Duodenal mucosa (tissue), 2 donors: ENCODE measurements around the gene MCM5.

Source experiments
- H3K27ac ChIP-seq: one replicate; pipeline ENCODE4 v1.7.0; 2013; ENCODE audit warnings: low read depth, low read length
- H3K27me3 ChIP-seq, 2 donors: one replicate each; pipeline ENCODE4 v1.7.0; 2013; ENCODE audit warnings: low read length in 2 of 2, control low read depth in 1 of 2; ENCODE audit not compliant: insufficient read depth in 2 of 2, control insufficient read depth in 1 of 2
- H3K36me3 ChIP-seq, 2 donors: one replicate each; pipeline ENCODE4 v1.7.0; 2013; ENCODE audit warnings: low read length in 2 of 2, control low read depth in 1 of 2; ENCODE audit not compliant: insufficient read depth in 2 of 2, control insufficient read depth in 1 of 2
- H3K4me1 ChIP-seq, 2 donors: one replicate each; pipeline ENCODE4 v1.7.0; 2013; ENCODE audit warnings: low read length in 2 of 2, control low read depth in 1 of 2; ENCODE audit not compliant: insufficient read depth in 2 of 2, control insufficient read depth in 1 of 2
- H3K4me3 ChIP-seq, 2 donors: one replicate each; pipeline ENCODE4 v1.7.0; 2013; ENCODE audit warnings: low read length in 2 of 2, low read depth in 1 of 2
- H3K9ac ChIP-seq, 2 donors: one replicate each; pipeline ENCODE4 v1.7.0; 2013; ENCODE audit warnings: low read length in 2 of 2, low read depth in 1 of 2
- H3K9me3 ChIP-seq, 2 donors: one replicate each; pipeline ENCODE4 v1.7.0; 2013; ENCODE audit warnings: low read length in 2 of 2, control low read depth in 1 of 2; ENCODE audit not compliant: control insufficient read depth in 1 of 2

Gene MCM5

DNA sequence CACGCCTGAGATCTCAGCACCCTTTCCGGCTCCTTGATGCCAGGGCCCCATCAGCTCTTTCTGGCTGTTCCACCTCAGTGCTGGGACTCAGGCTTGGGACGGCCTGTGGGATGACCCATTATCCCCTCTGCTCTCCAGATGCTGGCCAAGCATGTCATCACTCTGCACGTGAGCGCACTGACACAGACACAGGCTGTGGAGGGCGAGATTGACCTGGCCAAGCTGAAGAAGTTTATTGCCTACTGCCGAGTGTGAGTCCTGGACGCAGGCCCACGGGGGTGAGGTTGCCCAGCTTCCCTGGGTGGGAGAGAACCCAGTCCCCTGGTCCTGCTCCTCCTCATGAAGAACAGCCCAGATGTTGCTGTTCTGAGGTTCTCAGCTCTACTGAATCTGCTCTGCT is 17.7 kb downstream of the MCM5 start:
- H3K9me3 ChIP-seq, result no peaks in the 10 kb centered on the region
- no peak overlapping the region for H3K9ac ChIP-seq
- H3K4me1 ChIP-seq, result no peaks in the 10 kb centered on the region
- H3K36me3 ChIP-seq, result peaks cover 45 to 89% of the 10 kb centered on the region in 2 donors
- H3K4me3 ChIP-seq, result no peak overlapping the region
- no peaks in the 10 kb centered on the region for H3K27me3 ChIP-seq
- H3K27ac ChIP-seq, result no peak overlapping the region

- Histone ChIP-seq H3K36me3 (peaks cover 47 to 90% of the 10 kb centered on the region in 2 donors), H3K4me1 (no peaks in the 10 kb centered on the region), H3K4me3 (no peak overlapping the region), H3K27ac (no peak overlapping the region), H3K27me3 (no peaks in the 10 kb centered on the region), H3K9ac (no peak overlapping the region), H3K9me3 (no peaks in the 10 kb centered on the region)
Measured at GRCh38 chr22:35418088-35418487, 18.1 kb downstream of the MCM5 start.

GRCh38 chr22:35418731-35419130 is 18.8 kb downstream of the MCM5 start:
- H3K27ac ChIP-seq, result no peak overlapping the region
- H3K9me3 ChIP-seq, result no peaks in the 10 kb centered on the region
- no peak overlapping the region for H3K9ac ChIP-seq
- H3K4me1 ChIP-seq, result no peaks in the 10 kb centered on the region
- H3K36me3 ChIP-seq, result peaks cover 48 to 90% of the 10 kb centered on the region in 2 donors
- no peak overlapping the region for H3K4me3 ChIP-seq
- H3K27me3 ChIP-seq, result no peaks in the 10 kb centered on the region

DNA sequence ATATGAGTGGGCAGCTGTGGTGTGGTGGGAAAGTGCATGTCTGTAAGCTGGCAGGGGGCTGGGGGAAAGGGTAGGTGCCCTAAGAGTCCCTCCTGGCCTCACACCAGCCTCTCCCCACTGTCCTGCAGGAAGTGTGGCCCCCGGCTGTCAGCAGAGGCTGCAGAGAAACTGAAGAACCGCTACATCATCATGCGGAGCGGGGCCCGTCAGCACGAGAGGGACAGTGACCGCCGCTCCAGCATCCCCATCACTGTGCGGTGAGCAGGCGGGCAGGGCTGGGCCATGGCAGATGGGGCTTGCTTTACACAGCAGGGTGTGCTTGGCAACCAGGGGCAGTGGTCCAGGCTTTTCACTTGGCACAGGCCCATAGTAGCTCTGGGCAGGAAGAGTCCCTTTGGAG is 19.8 kb downstream of the MCM5 start:
- H3K4me3 ChIP-seq, result no peak overlapping the region
- no peaks in the 10 kb centered on the region for H3K4me1 ChIP-seq
- no peak overlapping the region for H3K27ac ChIP-seq
- H3K9me3 ChIP-seq, result no peaks in the 10 kb centered on the region
- H3K27me3 ChIP-seq, result no peaks in the 10 kb centered on the region
- H3K9ac ChIP-seq, result no peak overlapping the region
- H3K36me3 ChIP-seq, result peaks cover 54 to 93% of the 10 kb centered on the region in 2 donors

GRCh38 chr22:35421121-35421520 is 21.2 kb downstream of the MCM5 start:
- Histone ChIP-seq H3K36me3 (peaks cover 47 to 88% of the 10 kb centered on the region in 2 donors), H3K9ac (no peak overlapping the region), H3K27ac (no peak overlapping the region), H3K27me3 (no peaks in the 10 kb centered on the region), H3K4me1 (no peaks in the 10 kb centered on the region), H3K4me3 (no peak overlapping the region), H3K9me3 (no peaks in the 10 kb centered on the region)

- Histone ChIP-seq H3K27ac (no peak overlapping the region), H3K9me3 (no peaks in the 10 kb centered on the region), H3K27me3 (no peaks in the 10 kb centered on the region), H3K4me1 (no peaks in the 10 kb centered on the region), H3K9ac (no peak overlapping the region), H3K36me3 (peaks cover 40 to 79% of the 10 kb centered on the region in 2 donors), H3K4me3 (no peak overlapping the region)
Measured at GRCh38 chr22:35422145-35422544, 22.2 kb downstream of the MCM5 start.

GRCh38 chr22:35422936-35423335 is 23.0 kb downstream of the MCM5 start:
- peaks cover 34 to 71% of the 10 kb centered on the region in 2 donors for H3K36me3 ChIP-seq
- no peak overlapping the region for H3K4me3 ChIP-seq

GRCh38 chr22:35424081-35424480 is 24.1 kb downstream of the MCM5 start:
- Histone ChIP-seq H3K9me3 (no peaks in the 10 kb centered on the region), H3K27ac (no peak overlapping the region), H3K4me1 (no peaks in the 10 kb centered on the region), H3K36me3 (peaks cover 29 to 66% of the 10 kb centered on the region in 2 donors), H3K9ac (no peak overlapping the region), H3K4me3 (no peak overlapping the region), H3K27me3 (no peaks in the 10 kb centered on the region)

More at GRCh38 chr22:35422936-35423335, 23.0 kb downstream of the MCM5 start:
- Histone ChIP-seq H3K9me3 (no peaks in the 10 kb centered on the region), H3K27ac (no peak overlapping the region), H3K27me3 (no peaks in the 10 kb centered on the region), H3K9ac (no peak overlapping the region), H3K4me1 (no peaks in the 10 kb centered on the region)

- Histone ChIP-seq H3K9me3 (no peaks in the 10 kb centered on the region), H3K9ac (no peak overlapping the region), H3K27me3 (no peaks in the 10 kb centered on the region), H3K27ac (no peak overlapping the region), H3K4me3 (no peak overlapping the region), H3K36me3 (peaks cover 29 to 59% of the 10 kb centered on the region in 2 donors), H3K4me1 (no peaks in the 10 kb centered on the region)
Measured at GRCh38 chr22:35424761-35425160, 24.8 kb downstream of the MCM5 start.

- Histone ChIP-seq H3K36me3 (peaks cover 26 to 51% of the 10 kb centered on the region in 2 donors), H3K9me3 (no peaks in the 10 kb centered on the region), H3K9ac (no peak overlapping the region), H3K4me1 (no peaks in the 10 kb centered on the region), H3K4me3 (no peak overlapping the region), H3K27ac (no peak overlapping the region), H3K27me3 (no peaks in the 10 kb centered on the region)
Measured at GRCh38 chr22:35425546-35425945, 25.6 kb downstream of the MCM5 start.
